Stimulated activated naive CD8-positive, alpha-beta T cell treated with anti-CD3 and anti-CD28 coated beads, Interleukin-15, Interleukin-2, amounts not matched to agents 100 U/mL and 50 U/mL, for 24 hours (primary cell): ENCODE data around the gene PRLH.
A peak's percentile ranks its signal among the peaks of the same experiment; 100 is the strongest.
"Not testable (repeated sequence)": the region's sequence is repeated elsewhere in the genome, so short reads cannot be mapped to it uniquely, and the experiment has no call there.

Source experiments
- ATAC-seq: fragments of 150-1000 bp; cut with Tn5 transposase; one replicate; pipeline ENCODE4 v1.10.0; 2021
- DNase-seq: peaks from one replicate; pipeline ENCODE4 v3.0.0; 2021

PRLH gene

GRCh38 chr2:237601453-237602116, 35.2 kb downstream of the PRLH start:
- DNase-seq = no peak
- no peak for ATAC-seq

- ATAC-seq (no peak), DNase-seq (no peak)
Measured at GRCh38 chr2:237602409-237602808, 36.0 kb downstream of the PRLH start.

GRCh38 chr2:237603049-237603717, 36.8 kb downstream of the PRLH start:
- no peak for DNase-seq
- ATAC-seq = no peak

GRCh38 chr2:237603718-237604362, 37.5 kb downstream of the PRLH start:
- ATAC-seq (peak; percentile 65), DNase-seq (peak; percentile 42)

GRCh38 chr2:237604391-237604790, 38.0 kb downstream of the PRLH start:
- ATAC-seq (no peak), DNase-seq (no peak)

GRCh38 chr2:237604960-237605359, 38.6 kb downstream of the PRLH start:
- ATAC-seq = no peak
- DNase-seq = no peak

DNA sequence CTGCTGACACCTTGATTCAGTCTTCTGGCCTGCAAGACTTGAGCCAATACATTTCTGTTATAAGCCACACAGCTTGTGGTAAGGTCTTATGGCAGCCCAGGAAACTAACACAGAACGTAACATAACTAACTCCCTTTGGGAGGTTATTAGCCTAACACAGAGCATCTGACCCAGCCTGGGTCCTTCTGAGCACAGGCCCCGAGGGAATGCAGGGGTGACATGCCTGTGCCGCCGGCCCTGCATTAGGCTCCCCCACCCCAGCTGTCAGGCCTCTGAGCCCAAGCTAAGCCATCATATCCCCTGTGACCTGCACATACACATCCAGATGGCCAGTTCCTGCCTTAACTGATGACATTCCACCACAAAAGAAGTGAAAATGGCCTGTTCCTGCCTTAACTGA, 40.1 kb downstream of the PRLH start:
- DNase-seq, ATAC-seq: not testable (repeated sequence)

DNA sequence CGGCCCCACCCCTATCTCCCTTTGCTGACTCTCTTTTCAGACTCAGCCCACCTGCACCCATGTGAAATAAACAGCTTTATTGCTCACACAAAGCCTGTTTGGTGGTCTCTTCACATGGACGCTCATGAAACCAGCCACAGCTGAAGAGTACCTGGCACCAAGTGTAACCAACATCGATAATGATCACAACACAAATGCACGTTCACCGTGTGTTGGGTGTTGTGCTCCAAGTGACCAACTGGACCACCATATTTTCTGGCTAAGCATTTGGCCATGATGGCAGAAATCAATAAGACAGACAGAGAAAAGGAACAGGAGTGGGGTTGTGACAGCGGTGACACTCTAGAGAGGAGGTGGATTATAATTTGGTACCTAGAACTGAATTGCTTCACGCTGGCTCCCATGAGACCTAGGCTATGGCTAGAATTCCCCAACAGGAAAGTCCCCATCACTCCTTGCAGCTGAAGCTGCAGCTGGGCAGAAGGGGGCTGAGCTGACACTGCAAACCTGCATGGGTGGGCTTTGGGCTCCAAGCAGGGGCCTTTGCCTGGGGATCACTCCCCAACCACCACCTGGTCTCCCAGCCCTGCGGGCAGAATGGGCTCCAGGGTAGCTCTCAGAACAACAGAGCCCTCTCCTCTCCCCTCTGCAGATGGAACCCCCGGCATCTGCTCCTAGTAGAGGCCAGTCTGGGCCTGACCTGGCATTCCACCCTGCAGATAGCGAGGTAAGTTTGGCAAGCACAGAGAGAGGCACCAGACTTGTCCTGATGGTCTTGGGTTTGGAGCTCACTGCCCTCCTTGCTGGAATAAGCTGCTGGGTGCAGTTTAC, 46.4 kb downstream of the PRLH start:
- ATAC-seq = no peak
- no peak for DNase-seq

DNA sequence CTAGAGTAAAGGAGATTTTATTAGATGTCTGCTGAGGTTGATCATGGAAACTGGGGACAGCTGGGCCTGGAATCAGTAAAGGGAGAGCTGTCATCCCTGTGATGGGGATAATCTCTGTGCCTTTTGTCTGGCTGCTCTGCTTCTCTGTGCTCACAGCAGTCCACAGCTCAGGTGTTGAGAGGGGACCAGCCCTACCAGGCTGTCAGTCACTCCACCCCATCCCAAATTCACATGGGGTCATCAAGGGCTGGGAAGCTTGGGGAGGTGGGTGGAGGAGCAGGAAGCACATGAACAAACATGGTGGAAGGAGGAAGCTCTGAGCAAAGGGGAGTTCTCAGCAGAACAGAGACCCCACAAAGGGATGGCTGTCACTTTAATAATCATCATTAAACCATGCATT, 47.3 kb downstream of the PRLH start:
- ATAC-seq (no peak), DNase-seq (no peak)

DNA sequence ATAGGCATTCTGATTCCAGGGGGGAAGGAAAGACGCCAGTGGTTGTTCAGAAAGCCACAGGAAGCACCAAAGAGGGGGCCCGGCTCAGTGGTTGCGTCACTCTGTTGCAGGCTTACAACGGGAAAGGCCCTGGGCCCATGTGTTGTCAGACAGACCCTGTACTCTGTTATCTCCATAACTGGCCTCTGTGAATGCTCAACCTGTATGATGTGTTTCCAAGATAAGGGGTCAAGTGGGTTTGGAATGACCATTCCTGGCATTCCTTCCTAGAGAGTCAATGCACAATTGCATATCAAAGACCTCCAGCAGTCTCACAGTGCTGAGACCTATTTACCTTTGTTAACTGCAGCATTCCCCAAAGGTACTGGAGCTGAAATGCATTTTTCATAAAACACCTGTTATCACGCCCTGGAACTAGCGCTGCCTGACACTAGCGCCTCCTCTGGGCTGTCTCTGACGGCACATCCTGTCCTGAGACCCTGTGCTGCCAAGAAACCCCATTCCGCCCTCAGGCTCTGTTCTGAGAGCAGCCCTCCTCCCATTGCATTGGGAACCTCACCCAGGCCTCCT, 47.9 kb downstream of the PRLH start:
- ATAC-seq (no peak), DNase-seq (no peak)

GRCh38 chr2:237615631-237616249, 49.4 kb downstream of the PRLH start:
- ATAC-seq = no peak

DNA sequence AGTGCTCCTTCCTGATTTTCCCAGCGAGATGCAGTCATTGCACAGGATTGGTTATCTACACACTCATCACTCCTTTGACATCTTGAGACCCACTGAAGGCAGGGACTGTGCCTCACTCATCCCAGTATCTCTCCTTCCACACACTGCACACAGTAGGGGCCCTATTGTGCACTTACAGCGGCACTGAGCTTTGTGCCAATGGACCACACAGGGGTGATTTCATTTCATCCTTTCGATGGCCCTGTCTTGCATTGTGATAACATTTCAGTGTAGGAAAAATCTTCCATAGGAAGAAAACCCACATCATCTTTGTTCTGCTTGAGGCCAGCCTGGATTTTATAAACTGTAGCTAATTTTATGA, 50.0 kb downstream of the PRLH start:
- DNase-seq (no peak), ATAC-seq (no peak)

More at GRCh38 chr2:237615631-237616249, 49.4 kb downstream of the PRLH start:
- no peak for DNase-seq
